Type B pancreatic cell (in vitro differentiated cells): Measurements from ENCODE around the gene STARD9. TPM values are rescaled to one million over a fixed set of nuclear protein-coding genes. Genes with fewer than 3 reads are reported as not detected.

Experiments used
- DNase-seq: peaks from one replicate; pipeline ENCODE4 v3.0.0; 2021; ENCODE audit warnings: mixed read lengths; ENCODE audit not compliant: unreplicated experiment; ENCODE audit errors: extremely low spot score
- H3K27ac Mint-ChIP-seq: 2 replicates; pipeline ENCODE4 v1.8.0; 2021; ENCODE audit warnings: mild to moderate bottlenecking, mixed read lengths
- H3K27me3 Mint-ChIP-seq: 2 replicates; pipeline ENCODE4 v1.8.0; 2021; ENCODE audit warnings: mixed read lengths
- H3K36me3 Mint-ChIP-seq: 2 replicates; pipeline ENCODE4 v1.8.0; 2021; ENCODE audit warnings: mixed read lengths
- H3K4me1 Mint-ChIP-seq: one replicate; pipeline ENCODE4 v1.8.0; 2021; ENCODE audit warnings: mixed read lengths; ENCODE audit not compliant: unreplicated experiment
- H3K4me3 Mint-ChIP-seq: 2 replicates; pipeline ENCODE4 v1.8.0; 2021; ENCODE audit warnings: mild to moderate bottlenecking, mixed read lengths
- H3K9me3 Mint-ChIP-seq: 2 replicates; pipeline ENCODE4 v1.8.0; 2021; ENCODE audit warnings: mixed read lengths
- total RNA-seq: library from RNA; stranded (reverse); gene quantifications from 2 replicates; pipeline ENCODE4 v1.2.1, GENCODE V29; 2021; ENCODE audit warnings: low replicate concordance
- TF ChIP-seq, protein P1 (sequence below): fragments of 200-600 bp; sonication (generic); conservative IDR thresholded peaks from 2 replicates; pipeline ENCODE4 v1.5.0; 2021; ENCODE audit warnings: antibody characterized with exemption, mild to moderate bottlenecking

STARD9 gene
- total RNA-seq, 1 donor from 2014 or later, result 13.7 TPM

DNA sequence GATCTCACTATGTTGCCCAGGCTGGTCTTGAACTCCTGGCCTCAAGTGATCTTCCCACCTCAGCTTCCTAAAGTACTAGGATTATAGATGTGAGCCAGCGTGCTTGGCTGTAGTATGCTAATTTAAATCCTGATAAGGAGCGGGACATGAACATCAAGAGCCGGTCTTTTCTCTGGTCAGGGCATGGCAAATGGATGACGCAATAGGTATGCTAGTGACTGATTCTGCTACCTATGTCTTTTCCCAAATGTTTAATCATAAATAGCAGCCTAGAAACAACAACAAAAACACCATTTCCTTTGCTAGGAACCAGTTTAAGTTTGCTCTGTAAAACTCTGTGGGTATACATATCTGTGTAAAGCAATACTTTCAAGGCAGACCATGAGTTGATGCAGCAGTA lies 64.7 kb downstream of the STARD9 start:
- H3K27ac Mint-ChIP-seq, result no peak overlapping the region
- H3K27me3 Mint-ChIP-seq, result no peaks in the 10 kb centered on the region
- TF ChIP-seq, protein P1, sequence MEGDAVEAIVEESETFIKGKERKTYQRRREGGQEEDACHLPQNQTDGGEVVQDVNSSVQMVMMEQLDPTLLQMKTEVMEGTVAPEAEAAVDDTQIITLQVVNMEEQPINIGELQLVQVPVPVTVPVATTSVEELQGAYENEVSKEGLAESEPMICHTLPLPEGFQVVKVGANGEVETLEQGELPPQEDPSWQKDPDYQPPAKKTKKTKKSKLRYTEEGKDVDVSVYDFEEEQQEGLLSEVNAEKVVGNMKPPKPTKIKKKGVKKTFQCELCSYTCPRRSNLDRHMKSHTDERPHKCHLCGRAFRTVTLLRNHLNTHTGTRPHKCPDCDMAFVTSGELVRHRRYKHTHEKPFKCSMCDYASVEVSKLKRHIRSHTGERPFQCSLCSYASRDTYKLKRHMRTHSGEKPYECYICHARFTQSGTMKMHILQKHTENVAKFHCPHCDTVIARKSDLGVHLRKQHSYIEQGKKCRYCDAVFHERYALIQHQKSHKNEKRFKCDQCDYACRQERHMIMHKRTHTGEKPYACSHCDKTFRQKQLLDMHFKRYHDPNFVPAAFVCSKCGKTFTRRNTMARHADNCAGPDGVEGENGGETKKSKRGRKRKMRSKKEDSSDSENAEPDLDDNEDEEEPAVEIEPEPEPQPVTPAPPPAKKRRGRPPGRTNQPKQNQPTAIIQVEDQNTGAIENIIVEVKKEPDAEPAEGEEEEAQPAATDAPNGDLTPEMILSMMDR, result no peak
- no peaks in the 10 kb centered on the region for H3K9me3 Mint-ChIP-seq
- peaks cover 5% of the 10 kb centered on the region for H3K36me3 Mint-ChIP-seq
- no peak overlapping the region for H3K4me3 Mint-ChIP-seq
- H3K4me1 Mint-ChIP-seq, result no peaks in the 10 kb centered on the region
- no peak for DNase-seq

DNA sequence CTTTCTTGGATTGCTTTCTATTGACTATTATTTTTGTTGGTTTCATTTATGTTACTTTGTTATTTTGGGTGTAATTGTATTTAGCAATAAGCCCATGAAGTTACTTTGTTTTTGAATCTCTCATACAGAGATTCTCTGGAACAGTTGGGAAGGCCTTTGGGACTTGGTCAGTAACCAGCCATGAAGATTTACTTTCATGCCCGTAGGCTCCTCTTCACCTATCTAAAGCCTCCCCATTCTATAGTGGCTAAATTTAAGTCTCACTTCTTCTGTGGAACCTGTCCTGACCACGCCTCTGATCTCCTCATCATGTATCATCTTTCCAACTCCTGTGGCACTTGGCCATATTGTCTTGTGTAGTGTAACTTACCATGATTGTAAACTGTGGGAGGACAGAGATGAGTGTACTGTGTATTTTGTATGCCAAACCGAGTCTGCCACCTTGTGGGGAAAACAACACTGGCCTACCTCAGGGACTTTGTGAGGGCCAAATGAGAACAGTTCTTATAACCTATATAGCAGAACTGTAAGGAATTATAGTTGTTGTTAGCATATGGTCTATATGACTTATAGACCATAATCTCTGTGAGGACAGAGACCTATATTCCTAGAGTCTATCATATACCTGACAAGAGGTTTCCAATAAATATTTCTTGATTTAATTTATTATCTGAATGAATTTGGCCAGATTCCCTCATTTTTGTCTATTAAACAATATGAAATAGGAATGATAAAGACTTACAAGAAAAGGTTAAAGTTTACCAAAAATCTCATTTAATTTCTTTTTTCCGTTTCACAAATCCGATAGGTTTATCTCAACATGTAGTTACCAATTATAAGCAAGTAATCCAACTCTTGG lies 75.0 kb downstream of the STARD9 start:
- Mint-ChIP-seq H3K27me3 (no peaks in the 10 kb centered on the region), H3K4me3 (no peak overlapping the region), H3K4me1 (no peaks in the 10 kb centered on the region), H3K9me3 (no peaks in the 10 kb centered on the region), H3K36me3 (peaks cover 2% of the 10 kb centered on the region), H3K27ac (no peak overlapping the region)
- no peak for DNase-seq
- TF ChIP-seq, protein P1, result peak; percentile 83

DNA sequence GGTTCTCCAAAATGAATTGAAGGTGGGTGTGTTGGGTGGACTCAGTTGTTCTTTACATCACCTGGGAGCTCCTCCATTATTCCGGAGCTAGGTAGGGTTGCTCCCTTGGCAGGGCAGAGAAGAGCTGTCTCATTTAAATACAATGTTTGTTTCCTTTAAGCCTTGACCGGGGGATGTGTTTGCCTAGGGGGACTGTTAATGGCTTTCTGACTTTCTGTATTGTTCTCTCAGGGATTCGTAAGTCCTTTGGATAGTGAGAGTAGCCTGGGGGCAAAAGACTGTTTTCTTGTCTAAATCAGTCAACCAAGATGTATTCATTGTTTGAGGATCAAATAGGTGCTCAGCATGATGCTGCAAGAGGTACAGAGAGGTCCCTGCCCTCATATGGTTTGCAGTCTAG lies 90.4 kb downstream of the STARD9 start:
- Mint-ChIP-seq H3K27me3 (no peaks in the 10 kb centered on the region), H3K4me1 (peaks cover 10% of the 10 kb centered on the region), H3K4me3 (no peak overlapping the region), H3K36me3 (peaks cover 9% of the 10 kb centered on the region), H3K9me3 (no peaks in the 10 kb centered on the region), H3K27ac (no peak overlapping the region)
- no peak for DNase-seq
- TF ChIP-seq, protein P1, result no peak

DNA sequence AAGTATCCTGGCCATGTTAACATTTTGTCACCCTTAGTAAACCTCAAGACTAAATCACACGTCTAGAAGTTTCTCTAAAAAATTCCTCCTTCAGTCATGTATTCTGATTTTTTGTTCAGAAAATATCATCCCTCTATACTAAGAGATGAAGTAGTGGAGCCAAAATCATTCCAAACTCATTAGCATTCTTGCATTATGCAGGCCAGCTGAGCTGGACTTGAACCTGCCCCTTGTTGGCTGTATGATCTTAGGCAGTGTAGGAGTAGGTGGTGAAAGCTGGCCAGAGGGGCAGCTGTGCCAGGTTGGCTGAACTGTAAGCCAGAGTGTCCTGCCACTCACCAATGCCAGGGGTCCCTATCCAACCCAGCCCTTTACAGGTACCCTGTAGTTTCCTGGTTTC lies 92.4 kb downstream of the STARD9 start:
- H3K9me3 Mint-ChIP-seq, result no peaks in the 10 kb centered on the region

DNA sequence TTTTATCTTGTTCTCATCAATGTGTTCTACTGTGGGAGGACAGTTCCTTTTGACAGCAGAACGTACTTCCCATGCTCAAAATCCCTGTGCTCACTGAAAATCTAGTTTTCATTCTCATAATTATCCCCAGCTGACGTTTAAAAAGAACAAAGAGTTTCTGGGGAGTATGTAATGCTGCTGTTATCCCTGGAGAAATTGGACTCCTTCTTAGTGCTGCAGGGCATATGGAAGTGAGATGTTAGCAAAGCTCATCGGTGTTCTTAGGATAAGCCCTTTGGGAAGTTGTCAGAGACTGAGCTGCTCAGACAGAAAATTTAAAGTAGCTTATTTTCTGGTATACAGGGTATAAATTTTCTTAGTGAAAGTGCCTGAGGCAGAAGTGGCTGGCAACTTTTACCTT lies 95.0 kb downstream of the STARD9 start:
- H3K9me3 Mint-ChIP-seq, result no peaks in the 10 kb centered on the region
- H3K27me3 Mint-ChIP-seq, result no peaks in the 10 kb centered on the region
- H3K4me3 Mint-ChIP-seq, result peak overlapping the region; percentile 4
- H3K27ac Mint-ChIP-seq, result no peak overlapping the region
- TF ChIP-seq, protein P1, result no peak
- H3K36me3 Mint-ChIP-seq, result peaks cover 6% of the 10 kb centered on the region
- DNase-seq, result no peak
- H3K4me1 Mint-ChIP-seq, result peaks cover 11% of the 10 kb centered on the region

More for the DNA sequence above, 92.4 kb downstream of the STARD9 start:
- peaks cover 11% of the 10 kb centered on the region for H3K4me1 Mint-ChIP-seq
- no peak overlapping the region for H3K4me3 Mint-ChIP-seq
- H3K36me3 Mint-ChIP-seq, result peaks cover 9% of the 10 kb centered on the region
- no peaks in the 10 kb centered on the region for H3K27me3 Mint-ChIP-seq
- no peak for DNase-seq
- H3K27ac Mint-ChIP-seq, result no peak overlapping the region
- TF ChIP-seq, protein P1, result no peak
